ENCODE data around the gene STEAP3. TPM values are rescaled to one million over a fixed set of nuclear protein-coding genes. Genes with fewer than 3 reads are reported as not detected.

STEAP3 gene
- total and polyA plus RNA-seq, 2 donors (not counting 1 experiment from before 2014, with no cell fraction given): 13.7 to 28.4 TPM

DNA sequence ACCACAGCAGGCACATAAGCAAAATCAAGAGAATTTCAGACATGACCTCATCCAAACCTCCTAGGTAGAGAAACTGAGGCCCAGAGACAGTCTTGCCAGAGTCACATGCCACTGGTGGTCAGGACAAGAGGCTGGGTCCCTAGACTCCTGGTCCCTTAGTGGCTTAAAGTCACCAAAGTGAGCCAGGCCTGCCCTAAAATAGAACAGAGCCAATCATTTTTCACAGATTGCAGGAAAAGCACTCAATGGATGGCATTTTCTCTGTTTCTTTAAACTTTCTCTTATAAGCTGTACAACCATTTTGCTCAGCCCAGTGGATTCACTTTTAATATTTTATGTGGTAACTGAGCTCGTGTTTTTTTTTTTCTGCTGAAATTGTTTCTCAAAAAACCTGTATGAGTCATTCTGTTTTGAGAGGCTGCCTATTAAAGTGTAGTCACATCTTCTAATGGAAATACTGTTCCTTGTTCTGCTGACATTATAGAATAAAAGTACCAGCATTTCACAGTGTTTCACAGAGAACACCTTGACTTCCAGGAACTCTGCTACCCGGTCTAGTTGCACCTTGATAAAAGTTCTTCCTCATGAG lies 29.6 kb downstream of the STEAP3 start:
- Histone ChIP-seq H4K20me1 (ENCODE audit: control insufficient read depth, extremely low read depth, insufficient read depth, low read length) (no peaks in the 10 kb centered on the region), H3K36me3 (ENCODE audit: control insufficient read depth, insufficient read depth, low read length) (peaks cover 7% of the 10 kb centered on the region), H3K9ac (ENCODE audit: insufficient read depth, low read length) (no peak overlapping the region), H3K27ac (ENCODE audit: insufficient read depth, low read length) (peak overlapping the region; percentile 74), H3K4me1 (ENCODE audit: control insufficient read depth, extremely low read depth, insufficient read depth, low read length) (peaks cover 36% of the 10 kb centered on the region), H3K79me2 (ENCODE audit: control insufficient read depth, insufficient read depth, low read length) (no peaks in the 10 kb centered on the region), H3K27me3 (ENCODE audit: control insufficient read depth, insufficient read depth, low read length) (no peaks in the 10 kb centered on the region), H3K4me2 (ENCODE audit: extremely low read depth, insufficient read depth, low read length) (peak overlapping the region; percentile 48), H3K4me3 (replicated peaks in 1 of 4; ENCODE audit: control extremely low read depth in 1 of 4, insufficient read depth in 1 of 4, low read depth in 3 of 4, low read length in 4 of 4) (no peak overlapping the region), H2AFZ (ENCODE audit: low read length) (no peak overlapping the region), H3K9me3 (ENCODE audit: control insufficient read depth, insufficient read depth, low read depth, low read length) (no peaks in the 10 kb centered on the region)
- DNase-seq (ENCODE audit: low read depth in 2 of 2): peak; percentile 69 to 77
- no peak for TF ChIP-seq EZH2 (IDR thresholded peaks at IDR 0.05; ENCODE audit: low read length, missing control alignments)
- TF ChIP-seq CTCF (conservative IDR thresholded peaks at IDR 0.05 in 1 of 2, IDR thresholded peaks at IDR 0.05 in 1 of 2; ENCODE audit: low read depth in 1 of 2, low read length in 2 of 2): no peak

- no peaks in the 10 kb centered on the region for H3K27me3 ChIP-seq (ENCODE audit: control insufficient read depth, insufficient read depth, low read length)
- H2AFZ ChIP-seq (ENCODE audit: low read length): no peak overlapping the region
- peaks cover 7% of the 10 kb centered on the region for H3K36me3 ChIP-seq (ENCODE audit: control insufficient read depth, insufficient read depth, low read length)
- no peaks in the 10 kb centered on the region for H3K9me3 ChIP-seq (ENCODE audit: control insufficient read depth, insufficient read depth, low read depth, low read length)
- no peaks in the 10 kb centered on the region for H3K79me2 ChIP-seq (ENCODE audit: control insufficient read depth, insufficient read depth, low read length)
- H4K20me1 ChIP-seq (ENCODE audit: control insufficient read depth, extremely low read depth, insufficient read depth, low read length): no peaks in the 10 kb centered on the region
- H3K4me1 ChIP-seq (ENCODE audit: control insufficient read depth, extremely low read depth, insufficient read depth, low read length): peaks cover 36% of the 10 kb centered on the region
- H3K4me2 ChIP-seq (ENCODE audit: extremely low read depth, insufficient read depth, low read length): no peak overlapping the region
- peak overlapping the region; percentile 74 for H3K27ac ChIP-seq (ENCODE audit: insufficient read depth, low read length)
- TF ChIP-seq CTCF (conservative IDR thresholded peaks at IDR 0.05 in 1 of 2, IDR thresholded peaks at IDR 0.05 in 1 of 2; ENCODE audit: low read depth in 1 of 2, low read length in 2 of 2) (no peak), EZH2 (IDR thresholded peaks at IDR 0.05; ENCODE audit: low read length, missing control alignments) (no peak)
- H3K9ac ChIP-seq (ENCODE audit: insufficient read depth, low read length): no peak overlapping the region
- no peak overlapping the region for H3K4me3 ChIP-seq (replicated peaks in 1 of 4; ENCODE audit: control extremely low read depth in 1 of 4, insufficient read depth in 1 of 4, low read depth in 3 of 4, low read length in 4 of 4)
- DNase-seq (ENCODE audit: low read depth in 2 of 2): no peak
Observed at GRCh38 chr2:119253760-119254600, 30.3 kb downstream of the STEAP3 start.

GRCh38 chr2:119254601-119255080 lies 31.0 kb downstream of the STEAP3 start:
- DNase-seq (ENCODE audit: low read depth in 2 of 2): no peak
- no peak overlapping the region for H3K9ac ChIP-seq (ENCODE audit: insufficient read depth, low read length)
- no peaks in the 10 kb centered on the region for H3K9me3 ChIP-seq (ENCODE audit: control insufficient read depth, insufficient read depth, low read depth, low read length)
- H3K36me3 ChIP-seq (ENCODE audit: control insufficient read depth, insufficient read depth, low read length): peaks cover 7% of the 10 kb centered on the region
- H3K4me1 ChIP-seq (ENCODE audit: control insufficient read depth, extremely low read depth, insufficient read depth, low read length): peaks cover 36% of the 10 kb centered on the region
- no peak overlapping the region for H3K4me2 ChIP-seq (ENCODE audit: extremely low read depth, insufficient read depth, low read length)
- TF ChIP-seq EZH2 (IDR thresholded peaks at IDR 0.05; ENCODE audit: low read length, missing control alignments) (no peak), CTCF (conservative IDR thresholded peaks at IDR 0.05 in 1 of 2, IDR thresholded peaks at IDR 0.05 in 1 of 2; ENCODE audit: low read depth in 1 of 2, low read length in 2 of 2) (no peak)
- H3K79me2 ChIP-seq (ENCODE audit: control insufficient read depth, insufficient read depth, low read length): no peaks in the 10 kb centered on the region
- no peaks in the 10 kb centered on the region for H4K20me1 ChIP-seq (ENCODE audit: control insufficient read depth, extremely low read depth, insufficient read depth, low read length)
- H3K27me3 ChIP-seq (ENCODE audit: control insufficient read depth, insufficient read depth, low read length): no peaks in the 10 kb centered on the region
- no peak overlapping the region for H3K27ac ChIP-seq (ENCODE audit: insufficient read depth, low read length)
- no peak overlapping the region for H2AFZ ChIP-seq (ENCODE audit: low read length)
- no peak overlapping the region for H3K4me3 ChIP-seq (replicated peaks in 1 of 4; ENCODE audit: control extremely low read depth in 1 of 4, insufficient read depth in 1 of 4, low read depth in 3 of 4, low read length in 4 of 4)

Measured in fibroblast of lung (primary cell).